HG03064 (cell line): ENCODE results near the gene GET3.
A peak's percentile ranks its signal among the peaks of the same experiment; 100 is the strongest.
"Not testable (repeated sequence)": the region's sequence is repeated elsewhere in the genome, so short reads cannot be mapped to it uniquely, and the experiment has no call there.

Source experiments
- ATAC-seq: cut with Tn5 transposase; IDR thresholded peaks from one replicate; pipeline ENCODE4 v1.9.1; 2021; ENCODE audit warnings: low read depth; ENCODE audit not compliant: unreplicated experiment

Gene GET3

DNA sequence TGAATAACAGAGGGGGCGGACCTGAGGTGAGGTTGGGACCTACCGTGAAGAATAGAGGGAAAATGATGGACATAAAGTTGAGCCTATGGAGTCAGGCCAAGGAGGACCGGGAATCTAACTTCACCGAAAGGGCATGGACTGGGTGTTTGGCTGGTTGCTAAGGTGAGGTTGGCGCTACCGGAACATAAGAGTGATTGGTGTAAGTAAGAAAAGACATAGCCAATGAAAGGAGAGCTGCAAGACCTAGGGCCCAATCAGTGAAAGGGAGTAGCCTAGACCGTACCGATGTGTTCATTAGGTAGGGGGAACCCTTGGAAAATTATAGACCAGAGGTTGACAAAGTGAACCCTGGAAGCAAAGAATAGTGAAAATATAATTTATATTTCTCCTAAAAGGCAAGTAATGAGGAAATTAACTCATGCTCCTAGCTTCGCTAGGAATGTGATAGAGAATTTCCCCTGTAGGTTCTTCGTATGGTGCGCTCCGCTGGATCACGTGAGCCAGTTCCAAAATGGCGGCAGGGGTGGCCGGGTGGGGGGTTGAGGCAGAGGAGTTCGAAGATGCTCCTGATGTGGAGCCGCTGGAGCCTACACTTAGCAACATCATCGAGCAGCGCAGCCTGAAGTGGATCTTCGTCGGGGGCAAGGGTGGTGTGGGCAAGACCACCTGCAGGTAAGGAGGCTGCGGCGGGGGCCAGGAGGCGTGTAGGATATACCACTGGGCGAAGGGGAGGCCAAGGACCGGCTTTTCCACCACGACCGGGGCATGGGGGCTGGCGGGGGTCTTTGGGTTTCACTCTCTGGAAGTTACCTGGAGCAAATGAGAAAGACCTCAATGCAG, at the start of gene GET3:
TSS of gene GET3 (plus strand) at position 503 of the 840 bp plus-strand sequence. CDS start at position 512, 9 bp downstream.
- peak; percentile 62 for ATAC-seq

GRCh38 chr19:12689012-12689411, 48.3 kb upstream of the GET3 start:
- no peak for ATAC-seq

DNA sequence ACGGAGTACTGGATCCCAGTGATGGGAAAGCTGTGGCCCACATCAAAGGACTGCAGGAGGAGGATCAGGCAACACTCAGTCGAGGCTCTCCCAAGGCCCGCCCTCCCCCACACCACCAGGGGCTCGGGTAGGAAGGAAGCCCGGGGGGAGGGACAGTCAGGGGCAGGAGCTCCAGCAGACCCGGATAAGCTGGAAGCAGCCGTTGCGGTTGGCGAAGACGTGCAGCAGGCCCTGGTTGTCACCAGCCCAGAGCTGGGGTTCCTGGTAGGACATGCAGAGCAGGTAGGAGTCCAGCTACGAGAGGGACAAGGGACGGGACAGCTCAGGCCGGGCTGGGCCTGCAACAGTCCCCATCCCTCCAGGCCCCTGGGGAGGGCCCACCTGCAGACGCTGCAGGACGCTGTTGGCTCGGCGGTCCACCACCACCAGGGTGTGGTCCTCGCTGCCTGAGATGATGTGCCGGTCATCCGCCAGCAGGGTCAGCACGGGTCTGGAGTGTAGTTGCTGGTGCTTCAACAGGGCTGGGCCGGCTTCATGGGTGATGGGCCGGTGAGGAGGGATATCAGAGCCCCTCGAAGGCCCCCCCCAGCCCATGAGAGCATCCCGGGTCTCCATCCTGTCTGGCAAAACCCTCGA, 47.6 kb upstream of the GET3 start:
- ATAC-seq = no peak

DNA sequence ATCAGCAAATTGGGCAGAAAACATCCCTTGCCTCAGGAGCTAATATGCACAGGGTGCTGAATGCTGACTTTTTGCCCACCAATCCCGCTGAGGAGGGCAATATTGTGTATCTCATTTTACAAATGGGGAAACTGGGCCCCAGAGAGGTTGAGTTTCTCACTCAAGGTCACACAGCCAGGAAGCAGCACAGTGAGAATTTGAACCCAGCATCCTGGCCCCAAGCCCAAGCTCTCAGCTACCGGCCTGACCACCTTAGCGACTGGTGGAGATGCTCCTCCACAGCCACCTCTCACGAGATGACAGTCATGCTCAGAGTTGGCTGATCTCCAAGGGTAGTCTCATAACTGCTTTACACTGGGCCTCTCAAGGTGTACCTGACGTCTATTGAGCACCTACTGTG, 44.3 kb upstream of the GET3 start:
- ATAC-seq = no peak

DNA sequence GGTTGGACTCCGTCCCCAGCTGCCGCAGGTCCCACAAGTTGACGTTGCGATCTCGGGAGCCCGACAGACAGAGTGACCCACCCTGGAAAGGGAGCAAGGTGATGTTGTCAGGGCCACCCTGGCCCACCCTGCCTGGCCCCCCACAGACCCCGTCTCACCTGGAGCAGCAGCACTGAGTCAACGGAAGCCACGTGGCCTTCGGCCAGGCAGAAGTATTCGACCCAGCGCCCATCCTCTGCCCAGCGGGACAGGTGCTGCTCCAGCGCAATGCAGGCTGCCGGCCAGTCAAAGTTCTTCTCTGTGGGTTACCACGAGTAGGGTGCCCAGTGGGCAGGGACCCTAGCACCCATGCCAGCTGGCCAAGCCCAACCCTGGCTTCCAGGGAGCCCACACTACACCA, 42.7 kb upstream of the GET3 start:
- ATAC-seq = no peak

GRCh38 chr19:12695096-12695495, 42.2 kb upstream of the GET3 start:
- ATAC-seq = no peak

- ATAC-seq = no peak
Observed at GRCh38 chr19:12695514-12695913, 41.8 kb upstream of the GET3 start.

DNA sequence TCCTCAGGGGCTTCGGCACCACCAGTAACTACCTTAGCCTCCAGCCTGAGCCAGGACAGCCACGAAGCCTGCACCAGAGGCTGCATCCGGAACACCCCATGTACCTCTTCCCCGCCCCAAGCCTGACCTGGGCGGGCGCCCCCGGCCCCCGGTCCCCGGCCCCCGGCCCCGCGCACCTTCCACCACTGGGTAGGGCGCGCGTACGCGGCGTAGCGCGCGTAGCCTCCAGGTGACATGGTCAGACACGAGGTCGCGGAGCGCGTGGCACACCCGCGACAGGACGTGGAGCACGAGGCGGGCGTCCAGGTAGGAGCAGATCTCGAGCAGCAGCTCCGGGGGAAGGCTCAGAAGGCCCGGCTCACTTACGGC, 41.3 kb upstream of the GET3 start:
- no peak for ATAC-seq

DNA sequence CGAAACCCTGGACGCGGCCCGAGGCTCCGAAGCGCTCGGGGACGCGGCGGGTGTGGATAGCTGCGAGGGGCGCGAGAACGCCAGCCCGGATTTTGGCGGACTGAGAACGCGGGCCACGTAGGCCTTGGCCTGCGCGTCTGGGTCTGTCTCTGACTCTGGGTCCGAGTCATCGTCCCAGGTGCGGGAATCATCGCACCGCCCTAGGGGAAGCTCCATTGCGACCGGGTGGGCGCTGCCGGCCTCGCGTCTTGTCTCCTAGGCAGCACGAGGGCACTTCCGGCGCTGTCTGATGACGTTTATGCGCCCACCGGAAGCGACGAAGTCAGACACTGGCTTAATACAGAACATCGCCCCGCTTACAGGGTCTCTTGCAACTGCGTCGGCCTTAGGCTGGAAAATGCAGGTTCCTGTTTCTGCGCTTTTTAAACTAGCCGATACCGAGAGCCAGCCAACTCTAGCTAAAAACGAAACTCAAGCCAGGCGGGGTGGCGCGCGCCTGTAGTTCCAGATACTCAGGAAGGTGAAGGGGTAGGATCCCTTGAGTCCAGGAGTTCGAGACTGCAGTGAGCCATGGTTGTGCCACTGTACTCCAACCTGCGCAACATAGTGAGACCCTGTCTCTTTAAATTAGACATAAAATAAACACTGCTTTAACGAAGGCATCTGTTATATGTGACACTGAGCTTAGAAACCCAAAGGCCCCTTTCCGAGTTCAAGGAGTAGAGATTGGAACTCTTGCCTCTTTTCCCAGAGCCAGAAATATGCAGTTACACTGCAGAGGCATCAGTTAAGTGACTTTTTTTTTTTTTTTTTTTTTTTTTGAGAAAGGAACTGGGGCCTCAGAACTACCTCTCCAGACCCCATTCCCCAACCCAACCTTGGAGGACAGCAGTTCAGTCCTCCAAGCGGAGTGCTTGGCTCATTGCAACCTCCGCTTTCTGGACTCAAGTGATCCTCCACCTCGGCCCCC, 40.6 kb upstream of the GET3 start, which contains the start of gene FBXW9:
TSS of gene FBXW9 (minus strand) at position 266 of the 970 bp plus-strand sequence. CDS start at position 216, 50 bp downstream.
- ATAC-seq = no peak

DNA sequence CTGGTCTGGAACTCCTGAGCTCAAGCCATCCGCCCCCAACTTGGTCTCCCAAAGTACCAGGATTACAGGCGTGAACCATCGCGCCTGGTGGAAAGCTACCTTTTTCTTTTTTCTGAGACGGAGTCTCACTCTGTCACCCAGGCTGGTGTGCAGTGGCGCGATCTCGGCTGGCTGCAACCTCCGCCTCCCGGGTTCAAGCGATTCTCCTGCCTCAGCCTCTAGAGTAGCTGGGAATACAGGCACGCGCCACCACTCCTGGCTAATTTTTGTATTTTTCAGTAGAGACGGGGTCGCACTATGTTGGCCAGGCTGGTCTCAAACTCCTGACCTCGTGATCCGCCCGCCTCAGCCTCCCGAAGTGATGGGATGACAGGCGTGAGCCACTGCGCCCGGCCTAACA, 39.9 kb upstream of the GET3 start:
- ATAC-seq = not testable (repeated sequence)

DNA sequence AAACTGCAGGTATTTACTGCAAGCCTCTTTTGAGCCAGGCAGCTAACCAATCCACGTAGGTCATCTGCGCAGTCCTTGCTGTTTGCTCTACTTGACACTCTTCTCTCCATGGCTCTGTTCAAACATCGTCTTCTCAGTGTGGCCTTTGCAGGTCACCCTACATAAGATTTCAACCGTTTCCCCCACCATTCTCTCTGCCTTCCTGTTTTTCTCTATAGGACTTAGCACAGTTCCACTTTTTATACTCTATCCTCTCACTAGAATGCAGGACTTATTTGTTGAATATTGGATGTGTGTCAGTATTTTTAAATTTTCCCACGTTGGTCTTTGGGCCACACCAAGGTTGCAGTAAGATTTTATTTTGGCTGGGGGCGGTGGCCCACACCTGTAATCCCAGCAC, 39.2 kb upstream of the GET3 start:
- ATAC-seq = no peak

DNA sequence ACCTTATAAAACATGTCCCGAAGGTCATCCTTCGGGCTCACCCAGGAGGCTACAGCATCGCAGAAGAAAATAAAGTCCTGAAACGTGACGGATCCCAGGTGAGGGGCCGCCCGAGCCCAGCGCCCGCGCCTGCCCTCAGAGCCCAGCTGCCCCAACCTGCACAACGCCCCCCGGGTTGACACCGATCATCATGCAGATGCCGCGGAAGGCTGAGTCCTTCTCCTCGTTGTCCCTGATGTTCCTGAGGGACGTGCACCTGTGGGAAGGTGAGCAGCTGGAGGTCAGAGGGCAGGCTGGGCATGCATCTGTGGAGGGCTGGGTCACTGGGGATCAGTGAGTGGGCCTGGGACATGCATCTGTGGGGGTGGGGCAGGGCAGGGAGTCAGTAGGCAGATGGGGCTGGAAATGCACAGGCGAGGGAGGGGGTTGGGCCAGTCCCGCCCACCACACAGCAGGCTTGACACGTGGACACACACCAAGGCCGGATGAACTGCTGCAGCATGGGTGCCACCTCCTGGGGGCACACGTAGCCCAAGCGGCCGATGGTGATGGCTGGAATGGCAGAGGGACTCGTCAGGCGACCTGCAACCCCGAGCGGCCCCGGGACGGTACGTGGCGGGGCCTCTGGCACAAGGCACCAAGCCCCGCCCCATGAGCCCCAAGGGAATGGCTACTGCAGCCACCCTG, 35.6 kb upstream of the GET3 start:
- no peak for ATAC-seq

DNA sequence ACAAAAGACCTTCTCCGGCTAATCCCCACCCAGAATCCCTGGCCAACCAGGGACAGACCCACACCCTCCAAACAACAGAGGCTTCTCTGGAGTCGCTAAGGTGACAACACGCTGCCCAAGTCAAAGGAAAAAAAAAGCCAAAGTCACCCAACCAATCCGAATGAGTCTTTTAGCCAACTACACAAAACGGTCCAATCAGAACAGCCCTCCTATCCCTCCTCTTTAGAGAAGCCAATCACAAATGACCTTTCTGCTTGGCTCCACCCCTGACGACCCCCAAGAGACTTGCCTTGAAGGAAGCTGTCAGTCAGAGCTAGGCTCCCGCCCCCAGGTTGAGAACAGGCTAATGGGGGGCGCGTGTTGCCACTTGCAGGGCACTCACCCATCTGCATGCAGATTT, 34.3 kb upstream of the GET3 start:
- no peak for ATAC-seq

GRCh38 chr19:12705169-12705568, 32.1 kb upstream of the GET3 start:
- no peak for ATAC-seq

DNA sequence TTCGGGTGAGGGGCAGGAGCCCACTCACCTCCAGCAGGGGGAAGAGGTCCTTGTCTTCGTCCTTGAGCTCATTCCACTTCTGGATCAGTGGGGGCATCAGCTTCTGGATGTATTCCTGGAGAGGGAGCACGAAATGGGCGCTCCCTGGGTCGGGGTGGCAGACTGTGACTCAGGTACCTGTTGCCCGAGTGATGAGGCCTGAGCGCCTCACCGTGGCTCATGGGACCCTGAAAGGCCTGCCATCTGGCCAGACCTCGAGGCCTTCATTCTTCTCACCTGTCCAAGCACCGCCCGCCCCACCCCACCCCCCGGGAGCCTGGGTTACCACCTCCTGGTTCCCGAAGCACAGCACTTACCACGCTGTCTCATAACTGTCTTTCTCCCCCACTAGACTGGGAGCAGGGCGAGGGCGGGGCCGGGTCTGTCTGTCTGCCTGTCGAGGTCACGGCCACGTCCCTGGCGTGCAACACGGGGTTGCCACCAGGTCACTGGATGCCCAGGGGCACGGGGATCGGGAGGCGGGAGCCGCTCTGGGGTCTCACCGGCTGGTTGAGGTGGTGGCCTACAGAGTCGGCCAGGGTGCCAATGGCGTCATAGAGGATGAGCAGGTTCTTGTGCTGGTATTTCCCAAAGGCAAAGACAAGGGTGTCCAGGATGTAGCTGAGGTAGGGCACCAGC, 31.5 kb upstream of the GET3 start:
- ATAC-seq = no peak

DNA sequence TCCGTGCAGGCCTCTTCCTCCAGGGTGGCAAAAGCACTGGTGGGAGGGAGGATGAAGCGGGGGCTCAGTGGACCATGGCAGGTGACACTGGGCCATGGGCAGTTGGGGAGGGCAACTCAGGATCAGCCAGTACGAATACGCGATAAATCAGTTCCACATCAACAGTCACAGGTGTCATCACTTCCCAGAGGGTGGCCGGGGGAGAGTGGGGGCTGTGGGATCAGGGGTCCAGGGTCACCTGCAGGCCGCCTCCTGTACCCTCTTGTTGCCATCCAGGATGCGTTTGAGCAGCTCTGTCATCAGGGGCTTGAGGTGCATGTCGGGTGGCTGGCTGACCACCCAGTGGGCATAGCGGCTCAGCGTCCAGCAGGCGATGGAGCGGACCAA, 31.0 kb upstream of the GET3 start:
- no peak for ATAC-seq

DNA sequence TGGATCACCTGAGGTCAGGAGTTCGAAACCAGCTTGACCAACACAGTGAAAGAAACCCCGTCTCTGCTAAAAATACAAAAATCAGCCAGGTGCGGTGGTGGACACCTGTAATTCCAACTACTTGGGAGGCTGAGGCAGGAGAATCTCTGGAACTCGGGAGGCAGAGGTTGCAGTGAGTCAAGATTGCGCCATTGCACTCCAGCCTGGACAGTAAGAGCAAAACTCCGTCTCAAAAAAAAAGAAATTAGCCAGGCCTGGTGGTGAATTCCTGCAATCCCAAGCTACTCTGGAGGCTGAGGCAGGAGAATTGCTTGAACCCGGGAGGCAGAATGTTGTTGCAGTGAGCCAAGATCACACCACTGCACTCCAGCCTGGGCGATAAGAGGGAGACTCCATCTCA, 28.7 kb upstream of the GET3 start:
- no peak for ATAC-seq

GRCh38 chr19:12711187-12711586, 26.1 kb upstream of the GET3 start:
- no peak for ATAC-seq

DNA sequence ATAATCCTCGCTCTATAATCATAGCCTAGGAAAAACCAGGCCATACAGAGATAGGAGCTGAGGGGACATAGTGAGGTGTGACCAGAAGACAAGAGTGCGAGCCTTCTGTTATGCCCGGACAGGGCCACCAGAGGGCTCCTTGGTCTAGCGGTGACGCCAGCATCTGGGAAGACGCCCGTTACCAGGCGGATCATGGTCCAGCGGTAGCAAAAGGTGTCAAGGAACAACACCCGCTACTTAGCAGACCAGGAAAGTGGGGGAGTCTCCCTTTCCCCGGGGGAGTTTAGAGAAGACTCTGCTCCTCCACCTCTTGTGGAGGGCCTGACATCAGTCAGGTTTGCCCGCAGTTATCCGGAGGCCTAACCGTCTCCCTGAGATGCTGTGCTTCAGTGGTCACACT, 25.2 kb upstream of the GET3 start:
- ATAC-seq = not testable (repeated sequence)

DNA sequence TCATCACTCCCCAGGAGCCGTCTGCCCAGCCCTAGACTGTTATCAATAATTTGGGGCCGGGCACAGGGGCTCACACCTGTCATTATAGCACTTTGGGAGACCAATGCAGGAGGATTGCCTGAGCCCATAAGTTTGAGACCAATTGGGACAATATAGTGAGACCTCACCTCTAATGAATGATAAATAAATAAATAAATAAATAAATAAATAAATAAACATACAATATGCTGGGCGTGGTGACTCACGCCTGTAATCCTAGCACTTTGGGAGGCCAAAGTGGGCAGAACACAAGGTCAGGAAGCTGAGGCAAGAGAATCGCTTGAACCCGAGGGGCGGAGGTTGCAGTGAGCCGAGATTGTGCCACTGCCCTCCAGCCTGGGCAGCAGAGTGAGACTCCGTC, 24.0 kb upstream of the GET3 start:
- not testable (repeated sequence) for ATAC-seq
